Anterior cingulate cortex (tissue), 58 donors: ENCODE data around the gene SH2B3.
"Not testable (repeated sequence)": the region's sequence is repeated elsewhere in the genome, so short reads cannot be mapped to it uniquely, and the experiment has no call there.

Experiments used
- DNase-seq, 58 donors: peaks; one replicate each; lab custom pipeline; 2025; lab: John Stamatoyannopoulos, UW

Gene SH2B3

GRCh38 chr12:111384596-111384995 is 21.1 kb upstream of the SH2B3 start:
- DNase-seq, result no peak

- DNase-seq, result no peak
These were observed 18.8 kb upstream of the SH2B3 start for GRCh38 chr12:111386885-111387284.

GRCh38 chr12:111387747-111388323 is 17.9 kb upstream of the SH2B3 start:
- DNase-seq, result no peak

GRCh38 chr12:111389635-111390034 is 16.1 kb upstream of the SH2B3 start:
- no peak for DNase-seq

GRCh38 chr12:111390910-111391309 is 14.8 kb upstream of the SH2B3 start:
- DNase-seq, result no peak

- DNase-seq, result peak in 3 of 58 donors; percentile 13 to 41 (median 14)
These were observed 11.9 kb upstream of the SH2B3 start for GRCh38 chr12:111393700-111394300.

GRCh38 chr12:111394480-111394879 is 11.2 kb upstream of the SH2B3 start:
- DNase-seq, result no peak

- no peak for DNase-seq
These were observed 10.2 kb upstream of the SH2B3 start for GRCh38 chr12:111395336-111396187.

- not testable (repeated sequence) for DNase-seq
These were observed 9.5 kb upstream of the SH2B3 start for GRCh38 chr12:111396271-111396670.

GRCh38 chr12:111396726-111397445 is 8.8 kb upstream of the SH2B3 start:
- peak in 55 of 58 donors; percentile 35 to 91 (median 74) for DNase-seq

GRCh38 chr12:111398530-111398929 is 7.2 kb upstream of the SH2B3 start:
- peak in 6 of 58 donors; percentile 5 to 44 (median 16) for DNase-seq

- not testable (repeated sequence) for DNase-seq
These were observed 5.8 kb upstream of the SH2B3 start for GRCh38 chr12:111399741-111400404.

GRCh38 chr12:111401167-111401605 is 4.5 kb upstream of the SH2B3 start:
- no peak for DNase-seq

GRCh38 chr12:111402490-111402824 is 3.3 kb upstream of the SH2B3 start:
- DNase-seq, result not testable (repeated sequence)

GRCh38 chr12:111404362-111405148 is 1.2 kb upstream of the SH2B3 start:
- peak in 1 of 58 donors; percentile 63 for DNase-seq

- DNase-seq, result peak in 57 of 58 donors; percentile 36 to 98 (median 88)
These were observed 419 bp upstream of the SH2B3 start for GRCh38 chr12:111405149-111405858.

GRCh38 chr12:111406474-111407376 is 1.0 kb downstream of the SH2B3 start:
- DNase-seq, result peak in 23 of 58 donors; percentile 16 to 69 (median 30)
